Right lobe of liver (tissue), 4 donors: ENCODE data around the gene FOXP4.

ENCODE experiments used
- POLR2A ChIP-seq: fragments of 450-650 bp; IDR thresholded peaks from one replicate; pipeline ENCODE4 v1.6.1; 2017; ENCODE audit warnings: antibody characterized with exemption, mild to moderate bottlenecking
- TF ChIP-seq, protein P1 (sequence below), 4 donors: fragments of 200-600 bp in 3 of 4; fragments of 450-650 bp in 1 of 4; IDR thresholded peaks; one replicate each; pipeline versions ENCODE4 v1.5.1 to v1.8.0; 2016 to 2022; ENCODE audit warnings: antibody characterized with exemption in 4 of 4, mild to moderate bottlenecking in 2 of 4
- donor health status: DM: no; HTN: no; CAD: no.
- donor health status: DM: no; HTN: no; CAD: no.
- donor health status: DM: no; HTN: yes; CAD: no.

DNA sequence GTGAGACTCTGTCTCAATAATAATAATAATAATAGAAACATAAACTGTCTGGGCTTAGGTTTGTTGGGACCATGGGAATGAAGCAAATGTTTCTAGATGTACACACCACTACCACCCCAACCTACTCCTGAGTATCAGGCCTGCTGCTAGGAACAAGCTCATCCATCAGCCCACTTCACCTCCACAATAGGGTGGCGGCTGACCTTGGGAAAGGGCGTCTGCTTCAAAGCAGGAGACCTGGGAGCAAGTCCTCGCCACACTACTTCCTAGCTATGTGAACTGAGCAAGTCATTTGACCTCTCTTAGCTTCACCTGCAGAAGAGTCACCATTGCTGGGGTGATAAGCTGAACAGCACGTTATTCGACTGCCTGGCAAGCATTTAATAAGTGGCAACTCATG, 3.1 kb upstream of the FOXP4 start:
- TF ChIP-seq, protein P1, sequence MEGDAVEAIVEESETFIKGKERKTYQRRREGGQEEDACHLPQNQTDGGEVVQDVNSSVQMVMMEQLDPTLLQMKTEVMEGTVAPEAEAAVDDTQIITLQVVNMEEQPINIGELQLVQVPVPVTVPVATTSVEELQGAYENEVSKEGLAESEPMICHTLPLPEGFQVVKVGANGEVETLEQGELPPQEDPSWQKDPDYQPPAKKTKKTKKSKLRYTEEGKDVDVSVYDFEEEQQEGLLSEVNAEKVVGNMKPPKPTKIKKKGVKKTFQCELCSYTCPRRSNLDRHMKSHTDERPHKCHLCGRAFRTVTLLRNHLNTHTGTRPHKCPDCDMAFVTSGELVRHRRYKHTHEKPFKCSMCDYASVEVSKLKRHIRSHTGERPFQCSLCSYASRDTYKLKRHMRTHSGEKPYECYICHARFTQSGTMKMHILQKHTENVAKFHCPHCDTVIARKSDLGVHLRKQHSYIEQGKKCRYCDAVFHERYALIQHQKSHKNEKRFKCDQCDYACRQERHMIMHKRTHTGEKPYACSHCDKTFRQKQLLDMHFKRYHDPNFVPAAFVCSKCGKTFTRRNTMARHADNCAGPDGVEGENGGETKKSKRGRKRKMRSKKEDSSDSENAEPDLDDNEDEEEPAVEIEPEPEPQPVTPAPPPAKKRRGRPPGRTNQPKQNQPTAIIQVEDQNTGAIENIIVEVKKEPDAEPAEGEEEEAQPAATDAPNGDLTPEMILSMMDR (IDR thresholded peaks at IDR 0.05) = no peak
- TF ChIP-seq POLR2A = no peak
